GM19467 (cell line): ENCODE measurements around the gene SDS.

Source experiments
- ATAC-seq: cut with Tn5 transposase; IDR thresholded peaks from one replicate; pipeline ENCODE4 v1.9.1; 2021; ENCODE audit warnings: mild to moderate bottlenecking, moderate library complexity; ENCODE audit not compliant: unreplicated experiment

Gene SDS

DNA sequence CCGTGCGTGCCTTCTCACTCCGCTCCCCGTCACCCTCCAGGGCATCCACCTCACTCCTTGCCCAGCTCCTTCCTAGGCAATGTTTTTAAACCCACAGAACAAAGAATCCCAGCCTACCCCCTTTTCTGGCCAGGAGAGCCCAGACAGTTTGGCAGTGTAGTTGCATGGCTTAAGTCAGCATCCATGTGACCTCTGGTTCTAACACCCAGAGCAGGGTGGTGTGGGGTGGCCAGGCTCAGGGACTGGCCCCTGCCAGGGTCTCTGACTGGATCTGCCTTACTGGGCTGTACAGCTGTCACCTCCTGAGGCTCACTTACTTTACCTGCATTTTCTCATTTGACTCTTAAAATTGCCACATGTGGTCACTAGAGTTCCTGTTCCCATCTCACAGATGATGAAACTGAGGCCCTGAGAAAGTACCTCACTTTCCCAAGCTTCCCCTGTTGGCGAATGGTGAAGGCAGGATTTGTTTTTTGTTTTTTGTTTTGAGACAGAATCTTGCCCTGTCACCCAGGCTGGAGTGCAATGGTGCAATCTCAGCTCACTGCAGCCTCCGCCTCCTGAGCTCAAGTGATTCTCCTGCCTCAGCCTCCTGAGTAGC, 18.3 kb downstream of the SDS start:
- ATAC-seq, result no peak

DNA sequence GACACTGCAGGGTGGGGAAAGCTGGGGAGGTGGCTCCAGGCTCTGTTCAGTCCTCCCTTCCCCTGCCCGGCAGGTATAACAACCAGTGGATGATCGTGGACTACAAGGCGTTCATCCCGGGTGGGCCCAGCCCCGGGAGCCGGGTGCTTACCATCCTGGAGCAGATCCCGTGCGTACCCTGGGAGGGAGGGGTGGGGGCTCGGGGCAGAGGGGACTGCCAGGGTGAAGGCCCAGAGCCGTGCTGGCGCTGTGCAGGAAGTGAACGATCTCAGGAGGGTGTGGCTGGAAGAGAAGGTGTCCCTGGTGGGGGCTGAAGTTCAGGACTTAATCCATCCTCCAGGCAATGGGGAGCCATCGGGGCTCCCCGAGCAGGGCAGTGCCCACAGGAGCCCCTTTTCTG, 18.9 kb downstream of the SDS start:
- ATAC-seq, result no peak

DNA sequence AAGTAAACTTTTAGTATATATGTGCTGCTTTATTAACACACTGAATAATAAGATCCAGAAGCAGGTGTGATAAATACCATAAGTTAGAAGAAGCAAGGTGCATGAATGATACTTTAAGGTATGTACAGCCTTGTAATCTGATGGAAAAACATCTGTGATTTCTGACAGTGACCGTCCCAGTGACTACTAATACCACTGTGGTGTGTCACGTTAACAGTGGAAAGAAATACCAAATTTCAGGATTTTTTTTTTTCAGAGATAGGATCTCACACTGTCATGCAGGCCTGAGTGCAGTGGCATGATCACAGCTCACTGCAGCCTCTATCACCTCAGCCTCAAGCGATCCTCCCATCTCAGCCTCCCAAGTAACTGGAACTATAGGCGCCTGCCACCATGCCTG, 21.5 kb downstream of the SDS start:
- ATAC-seq, result no peak

DNA sequence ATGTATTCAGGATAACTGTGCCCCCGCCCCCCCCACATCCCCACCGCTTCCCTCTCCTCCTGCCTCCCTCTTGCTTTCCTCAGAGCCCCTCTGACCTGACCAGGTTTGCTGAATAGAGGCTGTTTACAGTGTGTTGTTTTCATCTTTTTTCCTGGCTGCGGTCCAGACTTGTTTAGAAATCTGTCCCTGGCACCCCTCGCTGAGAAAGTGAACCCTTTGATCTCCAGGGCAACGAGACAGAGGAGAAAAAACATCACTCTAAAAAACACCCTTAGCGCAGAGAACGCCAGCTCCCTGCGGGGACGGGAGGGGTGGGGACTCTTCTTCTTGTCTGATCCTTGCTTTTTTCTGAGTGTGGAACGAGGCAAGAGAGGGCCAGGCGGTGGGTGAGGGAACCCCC, 22.5 kb downstream of the SDS start:
- ATAC-seq, result no peak

DNA sequence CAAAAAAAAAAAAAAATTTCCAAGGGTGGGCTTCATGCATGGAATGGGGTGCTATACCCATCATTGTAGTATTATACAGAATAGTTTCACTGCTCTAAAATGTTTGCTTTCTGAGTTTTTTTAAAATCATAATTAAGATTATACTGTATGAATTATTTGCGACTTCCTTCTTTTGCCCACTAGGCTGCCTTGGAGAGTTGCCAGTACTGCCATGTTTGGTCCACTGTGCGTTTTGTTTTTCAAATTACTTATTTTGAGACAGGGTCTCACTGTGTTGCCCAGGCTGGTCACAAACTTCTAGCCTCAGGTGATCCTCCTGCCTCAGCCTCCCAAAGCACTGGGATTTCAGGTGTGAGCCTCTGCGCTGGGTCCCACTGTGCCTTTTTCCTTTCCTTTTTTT, 25.4 kb downstream of the SDS start:
- no peak for ATAC-seq

DNA sequence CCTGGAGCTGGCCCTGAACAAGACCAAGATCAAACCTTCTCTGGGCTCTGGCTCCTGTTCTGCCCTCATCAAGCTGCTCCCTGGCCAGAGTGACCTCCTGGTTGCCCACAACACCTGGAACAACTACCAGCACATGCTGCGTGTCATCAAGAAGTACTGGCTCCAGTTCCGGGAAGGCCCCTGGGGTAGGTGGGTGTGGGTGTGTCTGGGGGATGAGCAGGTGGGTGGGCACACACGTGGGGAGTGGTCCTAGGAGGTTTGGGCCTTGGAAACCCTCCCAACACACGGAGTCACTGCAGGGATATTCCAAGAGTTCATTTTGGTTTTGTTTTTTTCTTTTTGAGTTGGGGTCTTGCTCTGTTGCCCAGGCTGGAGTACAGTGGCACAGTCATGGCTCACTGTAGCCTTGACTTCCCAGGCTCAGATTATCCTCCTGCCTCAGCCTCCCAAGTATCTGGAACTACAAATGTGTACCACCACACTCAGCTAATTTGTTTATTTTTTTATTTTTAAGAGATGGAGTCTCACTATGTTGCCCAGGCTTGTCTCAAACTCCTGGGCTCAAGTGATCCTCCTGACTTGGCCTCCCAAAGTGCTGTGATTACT, 28.8 kb downstream of the SDS start:
- ATAC-seq, result no peak

DNA sequence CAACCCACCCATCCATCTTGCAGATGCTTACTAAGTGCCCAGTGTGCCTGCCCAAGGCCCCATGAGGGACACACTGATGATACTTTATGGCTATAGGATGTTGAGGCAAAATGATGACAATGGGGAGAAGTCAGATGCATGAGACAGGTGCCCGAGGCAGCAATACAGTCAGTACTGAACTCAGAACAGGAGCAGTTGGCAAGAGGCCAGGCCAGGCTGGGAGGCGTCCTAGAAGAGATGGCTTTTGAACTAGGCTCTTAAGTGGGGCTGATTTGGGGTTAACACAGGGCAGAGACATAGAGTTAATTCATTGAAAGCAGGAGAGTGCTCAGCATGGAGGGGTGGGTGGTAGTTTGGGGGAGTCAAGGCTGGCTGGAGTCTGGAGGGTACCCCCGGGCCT, 29.7 kb downstream of the SDS start:
- no peak for ATAC-seq

DNA sequence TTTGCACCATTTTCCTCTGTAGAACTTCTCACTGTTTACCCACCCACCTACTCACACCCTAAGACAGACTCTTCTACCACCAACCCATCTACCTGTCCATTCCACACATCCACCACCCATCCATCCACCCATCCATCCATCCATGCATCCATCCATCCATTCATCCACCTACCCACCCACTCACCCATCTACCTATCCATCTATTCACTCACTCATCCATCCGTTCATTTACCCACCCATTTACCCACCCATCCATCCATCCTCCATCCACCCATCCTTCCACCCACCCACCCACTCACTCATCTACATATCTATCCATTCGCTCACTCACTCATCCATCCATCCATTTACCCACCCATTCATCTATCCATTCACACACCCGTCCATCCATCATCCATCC, 30.2 kb downstream of the SDS start:
- ATAC-seq, result no peak

DNA sequence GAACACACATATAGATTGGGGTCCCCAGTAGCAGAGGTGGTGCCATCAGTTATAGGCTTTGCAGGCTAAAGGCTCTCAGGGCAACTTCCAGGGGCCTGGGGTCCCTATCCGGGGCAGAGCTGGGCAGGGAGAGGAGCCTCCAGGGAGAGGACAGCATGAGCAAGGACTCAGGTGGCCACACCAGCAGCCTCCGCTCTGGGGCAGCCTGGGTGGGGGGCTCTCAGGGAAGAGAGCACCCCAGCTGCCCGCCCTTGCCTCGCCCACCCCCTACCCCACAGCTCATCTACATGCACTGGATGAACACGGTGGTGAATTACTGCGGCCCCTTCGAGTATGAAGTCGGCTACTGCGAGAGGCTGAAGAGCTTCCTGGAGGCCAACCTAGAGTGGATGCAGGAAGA, 31.3 kb downstream of the SDS start:
- no peak for ATAC-seq

DNA sequence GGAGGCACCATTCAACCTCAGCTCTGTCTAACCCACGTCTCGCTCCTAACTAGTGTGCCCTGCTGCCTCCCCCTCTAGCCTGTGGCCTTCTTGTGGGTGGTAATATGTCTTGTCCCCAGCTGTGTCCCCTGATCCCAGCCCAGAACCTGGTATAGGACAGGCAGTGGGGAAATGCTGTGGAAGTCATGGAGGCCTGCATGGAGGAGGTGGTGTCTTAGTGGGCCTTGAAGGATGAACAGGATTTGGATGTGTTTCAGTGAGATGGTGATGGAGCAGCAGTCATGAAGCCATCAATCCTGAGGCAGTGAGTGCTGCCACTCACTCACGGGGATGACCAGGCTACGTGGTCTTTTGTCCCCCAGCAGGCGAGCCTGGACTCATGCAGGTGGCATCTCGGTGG, 31.9 kb downstream of the SDS start:
- no peak for ATAC-seq

DNA sequence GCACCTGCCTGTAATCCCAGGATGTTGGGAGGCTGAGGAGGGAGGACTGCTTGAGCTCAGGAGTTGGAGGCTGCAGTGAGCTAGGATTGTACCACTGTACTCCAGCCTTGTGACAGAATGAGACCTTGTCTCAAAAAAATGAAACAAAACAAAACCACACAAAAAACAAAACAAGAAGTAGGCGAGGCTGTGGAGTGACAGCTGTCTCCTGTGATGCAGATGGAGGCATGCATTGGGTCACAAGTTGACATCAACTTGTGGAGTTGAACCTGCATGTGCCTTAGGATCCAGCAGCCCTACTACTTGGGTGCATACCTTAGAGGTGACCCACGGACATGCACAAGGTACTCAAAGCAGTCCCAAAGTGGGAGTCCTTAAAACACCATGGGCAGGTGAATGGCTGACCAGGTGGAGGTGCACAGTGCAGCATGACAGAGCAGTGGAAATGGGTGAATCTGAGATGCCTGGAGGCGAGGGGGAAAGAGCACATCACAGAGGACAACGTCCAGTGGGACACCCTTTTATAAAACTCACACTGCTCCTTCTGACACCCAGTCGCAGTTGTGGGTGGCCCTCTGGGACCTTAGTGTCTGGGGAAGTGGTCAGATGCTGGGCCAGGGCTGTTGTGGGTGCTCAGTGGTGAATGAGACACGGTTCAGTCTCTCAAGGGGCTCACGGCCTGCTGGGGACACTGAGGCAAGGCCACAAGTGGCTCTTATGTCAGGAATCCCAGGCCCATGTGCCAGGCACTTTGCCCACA, 32.6 kb downstream of the SDS start:
- ATAC-seq, result no peak

DNA sequence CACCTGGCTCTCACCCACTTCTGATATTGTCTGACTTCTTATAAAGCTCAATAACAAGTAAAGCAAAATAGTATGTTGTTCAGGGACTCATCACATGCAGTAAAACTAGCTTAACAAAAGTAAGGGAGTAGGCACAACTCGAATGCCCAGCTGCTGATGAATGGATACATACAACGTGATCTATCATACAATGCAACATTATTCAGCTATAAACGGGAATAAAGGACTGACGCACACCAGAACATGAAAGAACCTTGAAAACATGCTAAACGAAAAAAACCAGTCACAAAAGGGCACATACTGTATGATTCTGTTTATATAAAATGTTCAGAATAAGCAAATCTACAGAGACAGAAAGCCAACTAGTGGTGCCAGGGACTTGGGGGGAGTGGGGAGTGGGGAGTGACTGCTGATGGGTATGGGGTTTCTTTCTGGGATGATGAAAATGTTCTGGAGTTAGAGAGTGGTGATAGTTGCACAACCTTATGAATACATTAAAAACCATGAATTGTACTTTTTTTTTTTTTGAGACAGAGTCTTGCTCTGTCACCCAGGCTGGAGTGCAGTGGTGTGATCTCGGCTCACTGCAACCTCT, 34.2 kb downstream of the SDS start:
- ATAC-seq, result no peak

DNA sequence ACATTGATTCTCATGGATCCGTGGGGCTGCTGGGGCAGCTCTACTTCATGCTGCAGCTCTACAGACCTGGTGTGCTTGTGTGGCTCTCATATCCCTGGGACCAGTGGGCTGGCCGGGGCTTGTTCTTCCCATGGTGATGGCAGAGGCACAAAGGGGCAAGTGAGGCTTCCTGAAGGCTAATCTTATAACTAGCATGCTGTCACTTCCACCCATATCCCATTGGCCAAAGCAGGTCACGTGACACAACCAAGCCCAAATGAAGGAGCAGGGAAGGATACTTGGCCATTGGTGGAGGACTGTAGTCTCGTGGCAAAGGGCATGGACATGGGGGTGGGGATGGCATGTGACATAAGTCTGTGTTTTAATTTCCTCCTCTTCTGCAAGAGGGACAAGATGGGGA, 35.4 kb downstream of the SDS start:
- no peak for ATAC-seq

DNA sequence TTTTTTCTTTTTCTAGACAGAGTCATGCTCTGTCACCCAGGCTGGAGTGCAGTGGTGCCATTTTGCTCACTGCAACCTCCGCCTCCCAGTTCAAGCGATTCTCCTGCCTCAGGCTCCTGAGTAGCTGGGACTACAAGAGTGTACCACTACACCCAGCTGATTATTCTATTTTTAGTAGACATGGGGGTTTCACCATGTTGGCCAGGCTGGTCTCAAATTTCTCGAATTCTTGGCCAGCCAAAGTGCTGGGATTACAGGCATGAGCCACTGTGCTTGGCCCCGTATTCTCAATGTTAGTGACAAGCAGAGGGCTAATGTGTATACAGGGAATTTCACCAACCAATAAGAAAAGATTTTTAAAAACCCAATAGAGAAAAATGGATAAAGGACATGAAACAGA, 36.9 kb downstream of the SDS start:
- no peak for ATAC-seq

DNA sequence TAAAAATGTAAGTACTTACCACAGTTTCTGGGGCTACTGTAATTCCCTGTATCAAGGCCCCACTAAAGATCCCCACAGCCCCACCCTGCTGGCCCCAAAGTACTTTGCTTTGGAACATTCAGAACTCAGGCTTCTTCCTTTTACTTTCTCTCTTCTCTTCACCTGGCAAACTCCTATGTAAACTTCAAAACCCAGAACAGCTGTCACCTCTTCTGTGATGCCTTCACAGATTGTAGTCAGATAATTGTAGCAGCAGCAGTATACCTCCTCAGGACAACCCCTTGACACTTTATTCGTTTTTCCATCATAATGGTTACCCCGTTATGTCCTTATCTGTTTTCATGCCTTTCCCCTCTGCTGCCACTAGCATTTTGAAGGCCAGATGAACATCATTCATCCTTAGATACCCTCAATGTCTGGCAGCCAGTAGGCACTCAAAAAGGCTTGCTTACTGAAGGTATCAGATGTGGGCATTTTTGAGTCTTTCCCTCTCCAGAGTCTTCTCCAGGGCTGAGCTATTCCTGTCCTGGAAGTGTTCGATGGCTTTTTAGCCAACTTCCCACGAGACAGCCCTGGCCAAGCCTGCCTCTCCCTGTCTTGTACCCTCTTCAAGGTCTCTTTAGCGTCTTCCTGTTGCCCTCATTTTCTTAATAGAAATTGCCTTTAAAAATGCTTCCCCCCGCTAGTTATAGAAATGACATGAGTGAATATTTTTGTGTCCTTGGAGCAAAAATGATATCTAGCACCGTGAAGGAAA, 37.9 kb downstream of the SDS start:
- ATAC-seq, result no peak

DNA sequence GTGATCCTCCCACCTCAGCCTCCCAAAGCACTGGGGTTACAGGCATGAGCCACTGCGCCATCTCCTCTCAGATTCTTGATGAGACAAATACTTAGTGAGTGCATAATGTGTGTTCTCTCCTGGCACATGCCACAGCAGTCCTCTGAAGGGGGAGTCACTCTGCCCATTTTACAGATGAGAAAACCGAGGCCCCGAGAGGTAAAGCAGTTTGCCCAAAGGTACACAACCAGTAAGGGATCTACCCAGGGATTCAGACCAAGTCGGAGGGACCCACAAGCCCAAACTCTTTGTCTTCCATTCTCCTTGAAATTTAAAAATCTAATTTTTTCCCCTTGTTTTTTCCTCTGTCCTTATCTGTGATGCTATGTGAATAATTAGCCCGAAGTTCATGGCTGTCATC, 39.0 kb downstream of the SDS start:
- ATAC-seq, result no peak

DNA sequence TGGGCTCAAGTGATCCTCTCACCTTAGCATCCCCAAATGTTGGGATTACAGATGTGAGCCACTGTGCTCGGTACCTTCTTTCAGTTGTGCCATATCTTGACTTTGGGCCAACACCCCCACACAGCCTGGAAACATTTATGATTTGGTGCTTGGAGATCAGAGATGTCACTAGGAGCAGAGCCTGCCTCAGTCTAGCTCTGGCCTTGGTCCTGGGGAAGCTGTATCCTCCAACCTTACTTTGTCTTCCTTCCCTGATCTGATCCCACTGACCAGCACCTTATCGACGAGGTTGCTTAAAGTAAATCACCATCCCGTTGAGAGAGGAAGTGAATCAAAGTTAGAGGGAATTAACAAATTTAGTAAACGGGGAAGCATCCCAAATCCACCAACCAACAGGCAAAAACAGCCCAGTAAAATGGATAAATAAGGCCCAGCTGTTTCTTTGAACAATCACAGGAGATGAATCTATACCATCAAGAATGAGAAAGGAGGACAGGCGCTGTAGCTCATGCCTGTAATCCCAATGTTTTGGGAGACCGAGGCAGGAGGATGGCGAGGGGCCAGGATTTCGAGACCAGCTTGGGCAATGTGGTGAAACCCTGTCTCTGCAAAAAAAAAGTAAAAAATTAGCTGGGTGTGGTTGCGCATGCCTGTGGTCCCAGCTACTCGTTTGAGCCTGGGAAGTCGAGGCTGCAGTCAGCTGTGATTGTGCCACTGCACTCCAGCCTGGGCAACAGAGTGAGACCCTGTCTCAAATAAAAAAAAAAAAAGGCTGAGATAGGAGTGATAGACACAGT, 41.9 kb downstream of the SDS start:
- no peak for ATAC-seq

DNA sequence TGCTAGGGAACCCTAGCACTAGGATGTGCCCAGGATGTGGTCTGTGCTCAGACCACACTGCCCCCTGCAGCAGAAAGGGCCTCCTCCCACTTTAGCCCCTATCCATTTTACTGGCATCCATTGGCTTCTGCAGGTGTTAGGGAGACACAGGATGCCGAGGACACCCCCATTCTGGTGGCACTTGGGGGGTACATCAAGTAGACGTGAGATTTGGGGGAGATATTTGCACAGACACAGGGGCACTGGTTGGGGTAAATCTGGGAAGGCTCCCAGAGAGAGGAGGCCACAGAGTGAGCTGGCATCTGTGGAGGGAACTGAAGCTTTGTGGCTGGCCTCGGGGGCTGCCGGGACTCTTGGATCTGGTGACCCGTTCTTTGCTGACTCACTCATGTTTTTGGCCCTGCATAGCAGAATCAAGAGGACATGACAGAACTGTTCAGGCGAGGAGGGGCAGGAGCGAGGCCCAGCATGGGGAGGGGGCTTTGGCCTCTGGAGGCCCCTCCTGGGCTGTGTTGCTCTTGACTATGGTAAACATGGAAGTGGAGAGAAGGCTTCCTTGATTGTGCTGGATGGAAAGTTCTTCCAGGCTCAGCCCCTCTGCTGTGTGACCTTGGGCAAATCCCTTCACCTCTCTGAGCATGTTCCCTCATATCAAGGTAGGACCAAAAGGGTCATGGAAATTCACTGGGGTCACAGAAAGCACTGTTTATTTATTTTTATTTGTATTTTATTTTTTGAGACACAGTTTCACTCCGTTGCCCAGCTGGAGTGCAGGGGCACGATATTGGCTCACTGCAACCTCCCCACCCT, 43.5 kb downstream of the SDS start:
- ATAC-seq, result no peak

DNA sequence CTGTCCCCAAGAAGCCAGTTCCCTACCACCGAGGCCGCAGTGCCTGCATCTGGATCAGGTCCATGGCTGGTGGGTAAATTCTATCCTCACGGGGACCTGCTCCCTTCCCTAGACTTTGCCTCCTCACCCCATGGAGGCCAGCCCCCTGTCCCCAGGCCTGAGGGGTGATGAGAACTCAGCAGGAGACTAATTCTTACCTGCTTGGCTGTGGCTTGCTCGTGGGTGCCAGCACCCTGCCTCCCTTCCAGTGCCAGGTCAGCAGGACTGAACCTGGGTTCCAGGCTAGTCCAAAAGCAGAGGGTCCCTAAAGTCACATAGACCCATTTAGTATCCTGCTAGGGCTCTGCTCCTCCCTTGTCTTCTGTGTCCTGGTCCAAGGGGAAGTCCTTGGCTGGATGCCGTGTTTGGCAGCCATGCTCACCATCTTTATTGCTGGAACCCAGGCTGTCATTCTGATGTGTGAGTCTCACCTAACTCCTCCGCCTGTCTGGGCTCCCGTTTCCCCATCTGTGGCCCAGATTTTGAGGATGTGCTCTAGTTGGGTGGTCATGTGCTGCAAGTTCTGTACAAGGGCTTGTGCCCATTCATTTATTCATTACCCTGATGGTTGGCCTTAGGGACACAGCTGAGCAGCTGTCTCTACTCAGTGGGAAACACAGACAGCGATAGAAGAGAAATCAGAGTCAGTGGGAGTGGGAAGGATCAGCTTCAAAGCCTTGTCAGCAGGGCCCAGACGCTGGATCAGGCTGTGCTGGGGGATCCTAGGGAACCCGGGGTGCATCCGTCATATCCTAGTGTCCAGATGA, 44.4 kb downstream of the SDS start:
- peak; percentile 11 for ATAC-seq
